K562 (cell line): ENCODE measurements around the gene CDC26. TPM values are rescaled to one million over a fixed set of nuclear protein-coding genes. Genes with fewer than 3 reads are reported as not detected.

Experiments used
- CREB3L1 ChIP-seq: fragments of 450-650 bp; IDR thresholded peaks from 2 replicates; pipeline ENCODE4 v1.6.1; 2014; ENCODE audit warnings: low read depth, mild to moderate bottlenecking, moderate library complexity, borderline replicate concordance
- EP300 ChIP-seq: IDR thresholded peaks from 2 replicates; pipeline ENCODE4 v1.6.1; 2012; ENCODE audit warnings: low read length, improper control_type of control experiment
- ETV5 ChIP-seq: sonication (generic); formaldehyde crosslinking; IDR thresholded peaks from 2 replicates; pipeline ENCODE4 v1.4.0; 2020; ENCODE audit warnings: low read depth, mild to moderate bottlenecking, missing genetic modification reagents
- ZNF592 ChIP-seq: fragments of 450-650 bp; IDR thresholded peaks from 2 replicates; pipeline ENCODE4 v1.6.1; 2017; ENCODE audit warnings: antibody characterized with exemption, mild to moderate bottlenecking
- polyA plus RNA-seq, 8 experiments: library from polyadenylated mRNA; depleted of rRNA in 4 of 8; stranded (reverse) in 5 of 8; unstranded in 3 of 8; fragments of >200 nt; fragmentation: Nextera tagmentation in 2 of 8; fragmentation: Illumina TruSeq in 1 of 8; extraction: Ambion mirVana in 2 of 8; extraction: Trizol in 1 of 8; gene quantifications; 2 replicates each; pipeline versions ENCODE4 v1.2.1 to v1.2.3, GENCODE V29; 2011 to 2014; ENCODE audit warnings: inconsistent platforms in 1 of 8, missing spikeins in 1 of 8
- total RNA-seq, 7 experiments: library from RNA; depleted of rRNA in 6 of 7; stranded (reverse); fragments of >200 nt in 6 of 7; fragmentation: Illumina TruSeq in 2 of 7; extraction: Trizol in 2 of 7; gene quantifications; 2 replicates each; pipeline versions ENCODE4 v1.2.1 to v1.2.3, GENCODE V29; 2011 to 2021; ENCODE audit warnings: low replicate concordance in 1 of 7

Gene CDC26
- total and polyA plus RNA-seq, 9 of the 15 experiments (the other 6 are each of a cell fraction or from before 2014, with no cell fraction given), result 33.0 to 147 (median 60.0) TPM

- TF ChIP-seq EP300 (peak; percentile 37; the same call in 1 of the 2 replicates), ZNF592 (no peak), ETV5 (no peak), CREB3L1 (peak; percentile 89; the same call in 1 of the 2 replicates)
These were observed 52.9 kb downstream of the CDC26 start (continued) for GRCh38 chr9:113222482-113222841.
